Daoy (cell line): ENCODE data around the gene IPO13. TPM values are rescaled to one million over a fixed set of nuclear protein-coding genes. Genes with fewer than 3 reads are reported as not detected.
A peak's percentile ranks its signal among the peaks of the same experiment; 100 is the strongest.

ENCODE experiments used
- DNase-seq: peaks from one replicate; pipeline ENCODE4 v3.0.0-alpha.2; 2015; ENCODE audit warnings: low read depth
- total RNA-seq: library from RNA; depleted of rRNA; stranded (reverse); fragments of >200 nt; shearing (Covaris generic); gene quantifications from 2 replicates; pipeline ENCODE4 v1.2.3, GENCODE V29; 2014

IPO13 gene
- total RNA-seq, 1 experiment from 2014 or later = 14.0 TPM

DNA sequence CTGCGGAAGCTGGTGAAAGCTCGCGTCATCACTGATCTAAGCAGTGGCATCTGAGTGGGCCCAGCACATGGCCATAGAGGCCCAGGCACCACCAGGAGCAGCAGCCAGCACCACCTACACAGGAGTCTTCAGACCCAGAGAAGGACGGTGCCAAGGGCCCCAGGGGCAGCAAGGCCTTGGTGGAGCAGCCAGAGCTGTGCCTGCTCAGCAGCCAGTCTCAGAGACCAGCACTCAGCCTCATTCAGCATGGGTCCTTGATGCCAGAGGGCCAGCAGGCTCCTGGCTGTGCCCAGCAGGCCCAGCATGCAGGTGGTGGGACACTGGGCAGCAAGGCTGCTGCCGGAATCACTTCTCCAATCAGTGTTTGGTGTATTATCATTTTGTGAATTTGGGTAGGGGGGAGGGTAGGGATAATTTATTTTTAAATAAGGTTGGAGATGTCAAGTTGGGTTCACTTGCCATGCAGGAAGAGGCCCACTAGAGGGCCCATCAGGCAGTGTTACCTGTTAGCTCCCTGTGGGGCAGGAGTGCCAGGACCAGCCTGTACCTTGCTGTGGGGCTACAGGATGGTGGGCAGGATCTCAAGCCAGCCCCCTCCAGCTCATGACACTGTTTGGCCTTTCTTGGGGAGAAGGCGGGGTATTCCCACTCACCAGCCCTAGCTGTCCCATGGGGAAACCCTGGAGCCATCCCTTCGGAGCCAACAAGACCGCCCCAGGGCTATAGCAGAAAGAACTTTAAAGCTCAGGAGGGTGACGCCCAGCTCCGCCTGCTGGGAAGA lies 16.4 kb upstream of the IPO13 start:
- no peak for DNase-seq

DNA sequence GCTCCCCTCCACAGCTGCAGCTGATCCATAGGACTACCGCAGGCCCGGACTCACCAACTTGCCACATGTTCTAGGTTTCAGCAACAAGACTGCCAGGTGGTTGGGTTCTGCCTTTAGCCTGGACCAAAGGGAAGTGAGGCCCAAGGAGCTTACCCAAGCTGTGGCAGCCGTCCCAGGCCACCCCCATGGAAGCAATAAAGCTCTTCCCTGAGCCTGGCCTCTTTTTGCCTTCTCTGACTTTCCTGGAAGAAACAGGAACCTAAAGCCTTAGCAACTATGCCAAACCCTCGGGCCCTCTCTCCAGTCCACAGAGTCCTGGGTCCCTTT lies 15.8 kb upstream of the IPO13 start:
- no peak for DNase-seq

DNA sequence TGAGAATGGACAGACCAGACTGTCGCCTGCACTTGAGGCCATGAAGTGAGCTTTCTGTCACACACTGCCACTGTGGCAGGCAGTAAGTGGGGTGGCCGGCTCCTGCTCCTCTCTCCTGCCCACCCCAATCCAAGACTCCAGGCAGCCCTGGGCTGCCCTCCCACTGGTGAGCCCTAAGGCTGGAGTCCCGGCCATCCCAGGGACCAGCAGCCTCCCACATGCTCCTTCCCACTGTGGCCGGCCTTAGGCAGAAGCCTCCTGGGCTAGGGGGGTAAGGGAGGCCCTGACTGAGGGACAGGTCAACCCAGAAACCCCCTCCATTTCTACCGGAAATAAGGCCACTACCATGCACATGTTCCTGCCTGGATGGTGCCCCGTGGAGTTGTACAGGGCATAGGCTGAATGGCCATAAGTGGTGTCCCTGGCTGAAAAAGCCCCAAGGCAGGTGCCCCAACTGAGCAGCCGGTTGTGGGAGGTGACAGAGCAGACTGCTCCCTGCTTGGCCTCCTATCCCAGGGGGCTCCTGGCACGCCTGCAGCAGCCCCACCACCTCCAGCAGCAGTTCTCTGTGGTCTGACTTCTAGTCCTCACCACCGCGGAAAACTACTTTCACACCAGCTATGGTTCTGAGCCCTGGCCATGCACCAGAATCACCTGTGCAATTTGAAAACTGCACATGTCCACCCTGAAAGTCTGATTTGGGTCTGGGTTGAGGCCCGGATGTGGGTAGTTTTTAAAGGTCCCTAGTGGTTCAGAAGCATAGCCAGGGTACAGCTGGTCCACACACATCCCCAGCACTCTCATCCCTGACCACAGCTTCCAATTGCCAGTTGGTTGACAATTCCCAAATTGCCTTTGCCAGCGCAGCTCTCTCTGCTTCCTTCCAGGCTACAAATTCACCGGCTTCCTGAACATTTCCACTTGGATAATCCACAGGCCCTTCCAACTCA lies 14.8 kb upstream of the IPO13 start:
- DNase-seq = no peak

DNA sequence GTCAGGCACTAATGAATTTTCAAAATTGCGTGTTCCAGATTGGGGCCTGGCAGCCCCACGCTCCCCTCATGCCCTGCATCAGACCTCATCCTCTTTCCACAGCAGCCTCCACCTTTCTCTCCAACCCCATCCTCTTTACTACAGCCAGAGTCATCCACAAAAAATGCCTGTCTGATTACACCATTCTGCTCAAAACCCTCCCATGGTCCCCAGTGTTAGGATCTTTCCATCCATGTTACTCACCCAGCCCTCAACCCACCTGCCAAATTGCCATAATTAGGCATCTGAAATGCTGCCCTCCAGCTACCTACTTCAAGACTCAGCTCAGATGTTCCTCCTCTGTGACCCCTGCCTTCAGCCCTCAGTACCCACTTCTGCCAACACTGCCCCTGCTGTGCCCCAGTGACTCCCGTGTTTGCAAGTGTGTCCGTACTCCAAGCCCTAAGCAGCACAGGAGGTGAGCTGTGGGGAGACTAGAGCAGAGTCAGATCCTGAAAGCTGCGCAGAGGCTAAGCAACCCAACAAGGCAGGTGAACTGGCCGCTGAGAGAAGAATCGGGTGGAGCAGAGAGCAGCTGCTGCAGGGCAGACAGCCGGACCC lies 13.9 kb upstream of the IPO13 start:
- DNase-seq = peak; percentile 68

DNA sequence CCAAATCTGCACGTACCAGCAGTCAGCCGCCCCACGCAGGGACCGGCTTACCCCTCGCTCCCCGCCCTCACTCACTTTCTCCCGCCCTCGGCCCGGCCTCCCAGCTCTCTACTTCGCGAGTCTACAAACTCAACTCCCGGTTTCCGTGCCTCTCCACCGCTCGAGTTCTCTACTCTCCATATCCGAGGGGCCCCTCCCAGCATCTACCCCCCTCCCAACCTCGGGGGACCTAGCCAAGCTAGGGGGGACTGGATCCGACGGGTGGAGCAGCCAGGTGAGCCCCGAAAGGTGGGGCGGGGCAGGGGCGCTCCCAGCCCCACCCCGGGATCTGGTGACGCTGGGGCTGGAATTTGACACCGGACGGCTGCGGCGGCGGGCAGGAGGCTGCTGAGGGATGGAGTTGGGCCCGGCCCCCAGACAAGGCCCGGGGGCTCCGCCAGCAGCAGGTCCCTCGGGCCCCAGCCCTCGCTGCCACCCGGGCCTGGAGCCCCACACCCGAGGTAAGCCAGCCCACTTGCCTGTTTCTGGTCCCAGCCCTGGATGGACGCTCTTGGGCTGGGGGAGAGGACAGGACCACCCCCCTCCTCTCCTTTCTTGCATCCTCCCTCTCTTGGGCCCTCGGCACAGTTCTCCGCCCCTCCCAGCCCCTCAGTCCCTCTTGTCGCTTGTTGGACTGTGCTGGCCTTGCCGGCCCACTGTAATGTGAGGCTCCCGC lies 13.2 kb upstream of the IPO13 start, which contains the start of gene ARTN:
Gene ARTN (plus strand): TSS at position 416 of the 715 bp plus-strand sequence. CDS start 1,856 bp downstream, outside the sequence.
- peak; percentile 67 for DNase-seq

DNA sequence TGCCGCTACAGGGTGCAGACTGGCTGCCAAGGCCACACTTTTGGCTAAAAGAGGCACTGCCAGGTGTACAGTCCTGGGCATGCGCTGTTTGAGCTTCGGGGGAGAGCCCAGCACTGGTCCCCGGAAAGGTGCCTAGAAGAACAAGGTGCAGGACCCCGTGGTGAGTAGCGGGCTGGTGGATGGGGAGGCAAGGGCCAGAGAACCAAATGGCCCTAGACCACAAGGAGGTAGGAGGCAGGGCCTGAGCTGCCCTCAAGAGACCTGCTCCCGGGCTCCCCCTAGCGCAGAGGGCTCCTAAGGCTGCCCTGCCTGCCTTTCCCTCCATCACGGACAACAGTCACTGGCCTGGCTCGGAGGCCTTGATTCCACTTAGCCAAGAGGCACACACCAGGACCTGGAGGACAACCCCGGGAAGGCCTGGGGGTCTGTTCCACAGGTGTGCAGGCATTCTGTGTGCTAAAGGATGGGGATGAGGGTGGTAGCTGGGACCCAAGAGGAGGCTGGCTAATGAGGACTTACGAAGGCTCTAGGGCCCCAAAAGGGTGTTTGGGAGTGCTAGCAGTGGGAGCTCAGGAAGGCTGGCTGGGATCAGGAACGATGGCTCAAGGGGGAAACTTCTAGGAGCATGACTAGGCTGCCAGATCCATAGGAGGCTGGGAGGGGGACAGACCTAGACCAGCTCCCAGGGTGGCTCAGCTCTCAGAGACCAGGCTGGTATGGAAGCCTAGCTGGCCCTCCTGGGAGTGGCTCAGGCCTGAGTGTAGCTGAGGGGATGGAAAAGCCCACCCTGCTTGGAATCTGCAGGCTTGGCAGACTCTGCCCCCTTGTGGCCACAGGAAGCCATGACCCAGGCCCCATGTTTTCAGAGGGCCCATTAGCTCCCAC lies 12.4 kb upstream of the IPO13 start:
- peak; percentile 77 for DNase-seq

DNA sequence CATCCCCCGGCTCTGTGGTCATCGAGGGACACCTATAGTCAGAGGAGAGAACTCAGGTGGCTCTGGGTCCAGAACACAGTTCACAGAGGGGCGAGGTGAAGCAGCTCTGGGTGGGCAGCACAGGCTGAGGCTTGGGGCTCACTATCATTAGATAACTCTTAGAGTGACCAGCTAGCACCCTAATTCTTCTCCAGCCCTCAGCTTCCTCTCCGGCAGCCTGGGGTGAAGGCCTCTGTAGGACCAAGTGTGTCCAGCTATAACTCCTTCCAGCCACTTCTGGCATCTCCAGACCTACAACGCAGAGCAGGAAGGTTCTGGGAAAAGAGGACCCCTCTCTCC lies 11.8 kb upstream of the IPO13 start:
- DNase-seq = no peak

DNA sequence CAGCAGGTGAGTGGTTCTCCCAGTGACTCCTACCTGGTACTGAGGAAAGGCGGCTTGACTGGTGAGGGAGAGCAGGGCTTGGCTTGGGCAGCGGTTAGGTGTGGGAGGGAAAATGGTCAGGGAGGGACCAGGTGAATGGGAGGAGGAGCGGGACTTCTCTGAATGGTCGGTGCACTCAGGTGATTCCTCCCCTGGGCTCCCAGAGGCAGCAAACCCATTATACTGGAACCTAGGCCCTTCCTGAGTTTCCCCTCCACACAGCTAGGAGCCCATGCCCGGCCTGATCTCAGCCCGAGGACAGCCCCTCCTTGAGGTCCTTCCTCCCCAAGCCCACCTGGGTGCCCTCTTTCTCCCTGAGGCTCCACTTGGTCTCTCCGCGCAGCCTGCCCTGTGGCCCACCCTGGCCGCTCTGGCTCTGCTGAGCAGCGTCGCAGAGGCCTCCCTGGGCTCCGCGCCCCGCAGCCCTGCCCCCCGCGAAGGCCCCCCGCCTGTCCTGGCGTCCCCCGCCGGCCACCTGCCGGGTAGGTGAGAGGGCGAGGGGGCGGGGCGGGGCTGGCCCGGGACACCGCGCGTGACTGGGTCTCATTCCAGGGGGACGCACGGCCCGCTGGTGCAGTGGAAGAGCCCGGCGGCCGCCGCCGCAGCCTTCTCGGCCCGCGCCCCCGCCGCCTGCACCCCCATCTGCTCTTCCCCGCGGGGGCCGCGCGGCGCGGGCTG lies 10.9 kb upstream of the IPO13 start:
- no peak for DNase-seq

DNA sequence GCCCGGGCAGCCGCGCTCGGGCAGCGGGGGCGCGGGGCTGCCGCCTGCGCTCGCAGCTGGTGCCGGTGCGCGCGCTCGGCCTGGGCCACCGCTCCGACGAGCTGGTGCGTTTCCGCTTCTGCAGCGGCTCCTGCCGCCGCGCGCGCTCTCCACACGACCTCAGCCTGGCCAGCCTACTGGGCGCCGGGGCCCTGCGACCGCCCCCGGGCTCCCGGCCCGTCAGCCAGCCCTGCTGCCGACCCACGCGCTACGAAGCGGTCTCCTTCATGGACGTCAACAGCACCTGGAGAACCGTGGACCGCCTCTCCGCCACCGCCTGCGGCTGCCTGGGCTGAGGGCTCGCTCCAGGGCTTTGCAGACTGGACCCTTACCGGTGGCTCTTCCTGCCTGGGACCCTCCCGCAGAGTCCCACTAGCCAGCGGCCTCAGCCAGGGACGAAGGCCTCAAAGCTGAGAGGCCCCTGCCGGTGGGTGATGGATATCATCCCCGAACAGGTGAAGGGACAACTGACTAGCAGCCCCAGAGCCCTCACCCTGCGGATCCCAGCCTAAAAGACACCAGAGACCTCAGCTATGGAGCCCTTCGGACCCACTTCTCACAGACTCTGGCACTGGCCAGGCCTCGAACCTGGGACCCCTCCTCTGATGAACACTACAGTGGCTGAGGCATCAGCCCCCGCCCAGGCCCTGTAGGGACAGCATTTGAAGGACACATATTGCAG lies 10.2 kb upstream of the IPO13 start:
- DNase-seq = no peak

DNA sequence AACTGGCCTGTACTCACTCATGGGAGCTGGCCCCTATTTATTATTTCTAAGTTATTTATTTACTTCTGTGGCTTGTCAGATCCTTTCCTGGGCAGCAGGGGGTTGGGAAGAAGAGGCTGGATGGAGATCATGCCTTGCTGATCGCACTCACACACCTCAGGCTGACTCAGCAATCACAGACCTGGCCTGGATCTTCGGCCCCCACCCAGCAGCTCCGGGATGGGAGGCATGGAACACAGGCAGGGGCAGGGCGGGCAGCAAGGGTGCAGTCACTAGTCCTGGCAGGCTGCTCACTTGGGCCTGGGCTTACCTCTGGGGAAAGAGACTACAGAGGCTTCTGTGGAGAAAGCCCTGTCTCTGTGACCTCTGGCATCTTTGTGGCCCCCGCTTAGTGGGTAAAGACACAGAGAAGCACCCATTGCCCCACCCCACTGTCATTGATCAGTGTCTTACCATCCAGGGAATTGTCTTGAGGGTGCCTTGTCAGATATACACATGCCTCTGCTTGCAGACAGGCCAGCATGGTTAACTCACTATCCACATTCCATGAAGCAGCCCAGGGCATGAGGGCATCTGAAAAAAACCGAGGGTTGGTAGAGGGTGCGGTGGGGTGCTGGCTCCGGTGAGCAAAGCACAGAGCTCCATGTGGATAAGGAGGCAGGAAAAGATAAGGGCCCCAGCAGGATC lies 9.4 kb upstream of the IPO13 start:
- DNase-seq = no peak

DNA sequence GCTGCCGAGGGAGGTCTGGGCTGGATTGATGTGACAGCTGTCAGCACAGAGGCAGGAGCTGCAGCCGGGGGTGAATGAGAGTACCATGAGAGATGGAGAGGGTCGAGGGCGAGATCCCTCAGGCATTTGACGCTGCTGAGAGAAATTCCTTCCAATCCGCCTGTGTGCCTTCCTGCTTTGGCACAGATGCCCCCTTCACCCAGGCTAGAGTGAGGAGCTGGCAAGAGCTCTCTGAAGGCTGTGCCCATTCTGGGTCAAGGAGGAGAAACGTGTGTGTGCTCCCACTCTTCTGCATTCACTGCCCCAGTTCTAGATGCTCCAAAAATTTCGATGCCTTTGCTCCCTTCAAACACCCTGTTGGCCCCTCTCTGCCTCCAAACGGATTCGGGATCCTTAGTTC lies 8.4 kb upstream of the IPO13 start:
- no peak for DNase-seq

DNA sequence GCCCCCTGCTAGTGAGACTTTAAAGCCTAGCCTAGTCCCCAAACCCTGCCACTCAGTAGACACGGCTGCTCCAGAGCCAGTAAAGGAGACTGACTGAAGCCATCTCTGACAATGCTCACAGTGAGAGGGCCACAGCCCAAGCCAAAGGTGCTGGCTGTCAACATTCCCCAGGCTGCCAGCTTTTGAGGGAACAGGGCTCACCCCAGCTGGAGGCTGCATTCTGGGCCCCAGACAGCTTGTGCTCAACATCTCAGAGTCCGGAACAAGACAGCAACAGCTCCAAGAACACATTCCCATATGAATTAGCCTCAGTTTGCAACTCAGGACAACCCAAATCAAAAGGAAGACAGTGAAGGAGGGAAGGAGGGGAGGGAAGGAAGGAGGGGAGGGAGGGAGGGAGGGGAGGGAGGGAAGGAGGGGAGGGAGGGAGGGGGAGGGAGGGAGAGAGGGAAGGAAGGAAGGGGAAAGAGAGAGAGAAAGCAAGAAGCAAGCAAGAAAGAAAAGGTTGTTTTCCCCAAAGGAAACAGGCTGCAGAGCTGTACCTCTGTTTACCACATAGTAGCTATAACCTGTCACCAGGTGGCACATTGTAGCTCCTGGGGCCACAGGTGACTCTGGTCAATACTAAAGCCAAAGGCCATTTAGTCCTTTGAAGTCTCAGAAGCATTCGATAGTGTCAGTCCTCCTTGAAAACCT lies 7.7 kb upstream of the IPO13 start:
- DNase-seq = no peak

DNA sequence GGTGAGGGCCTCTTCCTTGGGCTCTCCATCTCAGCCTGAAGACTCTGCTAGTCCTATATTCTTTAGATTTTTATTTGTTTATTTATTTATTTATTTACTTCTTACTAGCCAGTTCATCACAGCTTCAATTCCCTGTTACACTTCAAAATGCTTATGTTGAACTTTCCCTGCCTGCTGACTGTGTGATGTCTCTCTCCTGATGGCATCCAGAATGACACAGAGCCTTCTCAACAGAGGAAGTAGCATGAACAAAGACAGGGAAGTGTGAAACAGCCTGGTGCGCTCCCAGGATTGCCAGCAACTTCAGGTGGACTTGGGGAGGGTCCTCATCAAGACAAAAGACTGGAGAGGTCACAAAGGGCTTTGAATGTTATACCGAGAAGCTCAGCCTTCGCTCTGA lies 4.3 kb upstream of the IPO13 start:
- no peak for DNase-seq

DNA sequence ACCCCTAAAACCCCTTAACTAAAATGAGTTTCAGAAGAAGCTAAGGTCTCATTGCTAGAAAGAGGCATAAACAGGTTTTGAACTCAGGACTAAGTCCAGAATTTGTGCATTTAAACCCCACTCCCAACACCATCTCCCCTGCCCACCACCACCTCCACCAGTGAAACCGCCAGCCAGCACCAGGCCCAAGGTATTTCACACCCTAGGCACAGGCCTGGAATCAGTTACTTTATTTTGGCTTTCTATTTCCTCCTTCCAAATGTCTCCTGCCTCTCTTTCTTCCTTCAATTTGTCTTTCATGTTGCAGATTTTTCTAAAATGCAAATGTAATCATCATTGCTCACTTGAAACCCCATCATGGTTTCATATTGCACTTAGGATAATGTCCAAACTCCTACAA lies 1.9 kb upstream of the IPO13 start:
- no peak for DNase-seq

DNA sequence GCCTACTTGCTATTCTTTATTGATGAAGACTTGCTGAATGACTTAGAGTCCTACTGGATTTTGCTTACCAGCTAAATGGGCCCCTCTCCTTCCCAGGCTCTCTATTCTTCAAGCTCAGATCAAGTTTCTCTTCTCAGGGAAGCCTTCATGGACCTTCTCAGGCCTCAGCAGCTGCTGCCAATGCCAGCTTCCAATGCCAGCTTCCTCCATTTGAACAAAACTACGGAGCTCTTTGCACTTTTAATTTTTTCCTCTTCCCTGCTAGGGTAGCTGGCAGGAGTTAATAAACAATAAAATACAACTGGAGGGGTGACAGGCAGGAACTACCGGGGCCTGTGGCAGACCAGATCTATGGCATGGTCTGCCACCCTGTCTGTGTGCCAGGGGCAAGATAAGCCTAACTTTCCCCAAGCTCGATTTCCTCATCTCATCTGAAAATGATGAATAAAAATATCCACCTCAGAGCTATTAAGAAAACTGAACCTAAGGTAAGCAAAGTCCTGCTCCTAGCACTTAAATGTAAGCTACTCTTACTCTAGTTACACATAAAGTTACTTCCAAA lies 995 bp upstream of the IPO13 start:
- DNase-seq = no peak

DNA sequence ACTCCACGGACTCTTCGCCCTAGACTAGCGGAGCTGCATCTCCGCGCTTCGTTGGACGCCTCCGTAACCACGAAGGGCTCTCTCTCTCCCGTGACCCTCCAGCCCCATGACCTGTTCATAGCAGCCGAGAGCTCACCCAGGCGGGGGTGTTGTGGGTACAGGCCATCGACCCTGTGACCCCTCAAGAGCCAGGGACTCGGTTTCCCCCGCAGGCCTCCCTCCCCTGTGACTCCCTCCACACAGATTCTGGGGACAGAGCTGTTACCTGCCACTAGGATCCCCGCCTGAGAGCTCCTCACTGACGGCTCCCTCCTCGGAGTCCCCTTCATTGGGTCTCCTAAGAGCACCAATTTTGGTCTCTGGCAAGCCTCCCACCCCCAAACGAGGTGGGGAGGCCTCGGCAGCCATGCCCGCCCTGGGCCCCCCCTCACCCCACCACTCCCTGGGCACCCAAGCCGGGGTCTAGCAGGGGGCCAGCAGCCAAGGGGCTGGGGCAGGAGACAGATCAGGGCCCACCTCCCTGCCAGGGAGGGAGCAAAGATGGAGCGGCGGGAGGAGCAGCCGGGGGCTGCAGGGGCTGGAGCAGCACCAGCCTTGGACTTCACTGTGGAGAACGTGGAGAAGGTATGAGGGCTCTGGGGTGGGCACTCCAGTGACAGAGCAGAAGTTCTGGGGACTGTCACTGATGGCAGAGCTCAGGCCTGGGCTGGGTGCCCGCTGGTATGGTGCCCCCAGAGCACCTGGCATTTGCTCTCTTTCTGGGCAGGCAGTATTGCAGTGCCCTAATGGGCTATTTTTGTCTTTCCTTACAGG lies 517 bp downstream of the IPO13 start:
- DNase-seq = no peak

DNA sequence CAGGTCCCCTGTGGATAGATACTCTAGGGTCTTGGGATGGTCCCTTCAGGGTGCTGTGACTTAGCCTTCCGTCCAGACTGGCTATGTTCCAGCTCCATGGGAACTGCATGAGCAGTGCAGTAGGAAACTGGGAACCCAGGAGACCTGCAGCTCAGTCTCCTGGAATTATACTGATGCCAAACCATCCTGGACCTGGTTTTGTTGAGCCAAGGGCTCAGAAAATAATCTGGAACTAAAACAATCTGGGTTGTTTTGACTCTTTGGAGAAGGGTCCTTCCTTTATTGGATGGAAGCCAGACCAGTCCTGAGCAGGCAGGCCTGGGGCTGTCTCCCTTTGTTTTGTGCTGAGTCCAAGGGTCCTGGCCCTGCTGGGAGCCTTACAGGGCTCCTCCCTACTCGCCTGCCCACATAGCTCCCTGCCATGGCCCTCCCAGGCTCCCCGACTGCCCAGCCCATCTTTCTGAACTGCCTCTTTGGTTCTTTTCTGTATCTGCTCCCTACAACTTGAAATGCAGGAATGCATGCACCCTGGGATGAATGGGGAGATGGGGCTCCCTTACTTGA lies 1.2 kb downstream of the IPO13 start:
- DNase-seq = no peak
